H7 (cell line): ENCODE measurements around the gene CRAT. TPM values are rescaled to one million over a fixed set of nuclear protein-coding genes. Genes with fewer than 3 reads are reported as not detected.
A peak's percentile ranks its signal among the peaks of the same experiment; 100 is the strongest.

Experiments used
- DNase-seq: peaks from one replicate; pipeline ENCODE4 v3.0.0; 2012
- H3K27me3 ChIP-seq: 2 replicates; pipeline ENCODE4 v1.6.0; 2011; ENCODE audit warnings: mild to moderate bottlenecking, low read length; ENCODE audit not compliant: control insufficient read depth, insufficient read depth
- H3K36me3 ChIP-seq: replicated peaks from 2 replicates; pipeline ENCODE4 v1.5.1; 2011; ENCODE audit warnings: low read length; ENCODE audit not compliant: control insufficient read depth, insufficient read depth
- H3K4me3 ChIP-seq: 2 replicates; pipeline ENCODE4 v1.5.1; 2011; ENCODE audit warnings: low read depth, mild to moderate bottlenecking, control low read depth, low read length, moderate library complexity; ENCODE audit not compliant: insufficient read depth
- total RNA-seq: library from RNA; depleted of rRNA; stranded (reverse); fragments of >200 nt; shearing (Covaris generic); gene quantifications from 2 replicates; pipeline ENCODE4 v1.2.3, GENCODE V29; 2014

Gene CRAT
- total RNA-seq, 1 experiment from 2014 or later = 13.6 TPM

DNA sequence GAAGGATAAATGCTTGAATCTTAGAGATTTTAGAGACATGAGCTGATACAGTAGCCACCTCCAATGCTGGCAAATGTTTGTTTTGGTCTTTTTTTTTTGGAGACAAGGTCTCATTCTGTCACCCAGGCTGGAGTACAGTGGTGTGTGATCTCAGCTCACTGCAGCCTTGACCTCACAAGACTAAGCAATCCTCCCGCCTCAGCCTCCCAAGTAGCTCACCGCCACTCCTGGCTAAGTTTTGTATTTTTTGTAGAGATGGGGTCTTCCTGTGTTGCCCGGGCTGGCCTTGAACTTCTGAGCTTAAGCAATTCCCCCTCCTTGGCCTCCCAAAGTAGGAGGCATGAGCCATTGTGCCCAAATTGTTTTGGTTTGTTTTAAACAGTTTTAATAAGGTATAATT, 36.5 kb downstream of the CRAT start:
- Histone ChIP-seq H3K4me3 (no peak overlapping the region), H3K27me3 (no peaks in the 10 kb centered on the region), H3K36me3 (no peaks in the 10 kb centered on the region)
- no peak for DNase-seq

DNA sequence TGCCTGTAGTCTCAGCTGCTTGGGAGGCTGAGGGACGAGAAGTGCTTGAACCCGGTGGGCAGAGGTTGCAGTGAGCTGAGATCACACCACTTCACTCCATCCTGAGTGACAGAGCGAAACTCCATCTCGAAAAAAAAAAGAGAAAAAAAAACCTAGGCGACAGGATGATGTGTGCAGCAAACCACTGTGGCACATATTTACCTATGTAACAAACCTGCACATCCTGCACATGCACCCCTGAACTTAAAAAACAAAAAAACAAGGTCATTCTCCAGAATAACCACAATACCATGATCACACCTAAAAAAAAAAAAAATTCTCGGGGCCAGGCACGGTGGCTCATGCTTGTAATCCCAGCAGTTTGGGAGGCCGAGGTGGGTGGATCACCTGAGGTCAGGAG, 37.2 kb downstream of the CRAT start:
- Histone ChIP-seq H3K4me3 (no peak overlapping the region), H3K36me3 (peaks cover 4% of the 10 kb centered on the region), H3K27me3 (no peaks in the 10 kb centered on the region)
- DNase-seq = no peak

DNA sequence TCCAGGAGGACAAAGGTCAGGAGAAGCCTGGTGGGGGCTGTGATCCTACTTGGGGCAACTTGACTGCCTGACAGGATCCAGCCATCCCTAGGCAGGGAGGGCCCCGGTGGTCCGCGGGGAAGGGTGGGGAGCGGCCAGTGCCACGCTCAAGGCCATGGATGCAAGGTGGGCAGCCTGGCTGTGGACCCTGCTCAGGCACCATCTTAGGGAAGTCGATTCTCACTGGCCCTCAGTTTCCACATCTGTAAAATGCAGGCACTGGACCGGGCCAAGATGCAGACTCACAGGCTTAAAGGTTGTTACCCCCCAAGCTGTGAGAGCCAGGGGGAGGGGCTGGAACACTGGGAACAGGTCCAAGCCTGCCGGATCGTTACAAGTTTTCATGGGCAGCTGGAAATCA, 38.4 kb downstream of the CRAT start:
- Histone ChIP-seq H3K4me3 (no peak overlapping the region), H3K27me3 (no peaks in the 10 kb centered on the region), H3K36me3 (peaks cover 9% of the 10 kb centered on the region)
- DNase-seq = peak; percentile 64

DNA sequence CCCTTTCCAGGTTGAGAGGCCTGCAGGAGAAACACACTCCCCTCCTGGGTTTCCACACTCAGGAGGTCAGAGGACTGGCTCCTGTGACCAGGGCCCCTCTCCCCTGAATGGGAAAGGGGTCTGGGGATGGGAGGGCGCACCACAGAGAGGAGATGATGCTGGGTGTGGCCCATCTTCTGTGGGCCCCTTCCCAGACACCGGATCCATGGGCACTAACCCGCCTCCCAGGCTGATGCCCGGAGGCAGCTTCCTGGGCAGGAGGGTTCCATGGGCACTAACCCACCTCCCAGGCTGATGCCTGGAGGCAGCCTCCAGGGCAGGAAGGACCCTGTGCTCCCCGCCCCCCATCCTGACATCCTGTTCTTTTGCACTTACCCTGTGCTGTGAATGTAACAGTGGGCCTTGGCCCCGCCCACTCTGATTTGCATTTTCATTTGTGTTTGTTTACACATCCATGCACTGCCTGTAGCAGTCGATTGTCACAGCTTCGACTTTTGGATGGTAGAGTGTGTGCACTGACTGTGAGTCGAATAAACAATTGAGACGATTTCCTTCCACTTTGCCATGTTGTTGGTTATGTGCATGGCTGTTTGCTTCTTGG, 39.0 kb downstream of the CRAT start:
- no peaks in the 10 kb centered on the region for H3K27me3 ChIP-seq
- no peak overlapping the region for H3K4me3 ChIP-seq
- H3K36me3 ChIP-seq = peaks cover 9% of the 10 kb centered on the region
- peak; percentile 90 for DNase-seq

DNA sequence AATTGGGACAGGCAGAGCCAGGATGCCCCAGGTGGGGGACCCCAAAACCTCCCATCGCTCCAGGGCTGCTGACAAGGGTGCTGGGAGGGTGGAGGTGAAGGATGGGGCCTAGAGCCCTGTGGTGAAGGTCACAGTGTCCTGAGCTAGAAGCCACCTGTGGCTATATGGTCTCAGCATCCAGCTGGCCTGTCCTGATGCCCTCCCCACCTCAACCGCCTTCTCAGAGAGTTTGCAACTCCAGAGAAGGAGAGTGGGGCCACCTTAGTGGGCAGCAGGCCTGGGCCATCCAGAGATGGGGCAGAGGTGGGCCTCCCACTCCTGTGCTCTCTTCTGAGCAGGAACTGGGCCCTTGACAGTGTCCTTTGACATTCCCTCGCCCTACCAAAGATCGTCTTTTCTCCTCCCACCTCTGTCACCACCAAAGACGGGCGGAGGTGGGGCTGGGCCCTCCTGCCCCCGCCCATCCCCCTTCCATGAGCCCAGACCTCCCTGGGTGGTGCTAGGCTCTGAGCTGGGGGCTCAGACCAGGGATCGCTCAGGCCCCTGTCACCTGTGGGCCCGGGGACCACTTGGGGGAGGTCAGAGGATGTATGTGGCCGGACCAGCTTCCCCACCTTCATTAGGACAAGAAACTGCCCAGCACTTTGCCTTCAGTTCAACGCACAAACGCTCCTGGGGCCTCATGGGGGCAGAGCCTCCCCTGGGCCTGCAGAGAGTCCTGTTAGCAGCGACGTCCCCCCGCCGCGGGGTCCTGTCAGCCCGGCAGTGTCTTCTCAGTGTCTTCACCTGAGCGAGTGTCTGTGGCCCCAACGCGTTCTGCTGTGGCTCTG, 39.7 kb downstream of the CRAT start:
- Histone ChIP-seq H3K27me3 (no peaks in the 10 kb centered on the region), H3K4me3 (no peak overlapping the region), H3K36me3 (peaks cover 9% of the 10 kb centered on the region)
- peak; percentile 71 for DNase-seq

DNA sequence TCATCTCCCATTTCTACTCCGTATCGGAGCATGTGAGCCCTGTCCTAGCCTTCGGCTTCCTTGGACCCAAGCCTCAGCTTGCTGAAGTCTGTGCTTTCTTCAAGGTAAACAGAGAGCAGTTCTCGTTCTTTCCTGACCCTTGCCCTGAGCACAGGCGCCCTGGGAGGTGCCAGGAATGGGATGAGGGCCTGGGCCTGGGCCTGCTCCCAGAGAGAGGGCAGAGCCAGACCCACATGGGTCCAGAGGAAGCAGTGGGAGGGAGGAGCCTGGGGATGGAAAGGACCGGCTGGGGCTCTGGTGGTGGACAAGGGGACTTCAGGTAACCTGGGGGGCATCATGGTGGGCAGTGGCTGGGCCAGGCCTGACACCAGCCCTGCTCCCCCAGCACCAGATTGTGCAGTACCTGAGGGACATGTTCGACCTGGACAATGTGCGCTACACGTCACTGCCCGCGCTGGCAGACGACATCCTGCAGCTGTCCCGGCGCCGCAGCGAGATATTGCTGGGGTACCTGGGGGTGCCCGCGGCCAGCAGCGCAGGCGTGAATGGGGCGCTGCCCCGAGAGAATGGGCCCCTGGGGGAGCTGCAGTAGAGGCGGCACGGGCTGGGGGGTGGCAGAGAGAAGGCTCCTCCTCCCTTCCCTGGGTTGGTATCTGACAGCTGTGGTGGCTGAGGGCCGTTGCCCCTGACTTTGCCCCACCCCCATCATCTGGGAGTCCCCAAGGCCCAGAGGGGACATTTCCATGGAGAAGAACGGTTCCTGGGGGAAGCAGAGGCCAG, 40.5 kb downstream of the CRAT start:
- H3K4me3 ChIP-seq = no peak overlapping the region
- peaks cover 9% of the 10 kb centered on the region for H3K36me3 ChIP-seq
- no peak for DNase-seq
- no peaks in the 10 kb centered on the region for H3K27me3 ChIP-seq

DNA sequence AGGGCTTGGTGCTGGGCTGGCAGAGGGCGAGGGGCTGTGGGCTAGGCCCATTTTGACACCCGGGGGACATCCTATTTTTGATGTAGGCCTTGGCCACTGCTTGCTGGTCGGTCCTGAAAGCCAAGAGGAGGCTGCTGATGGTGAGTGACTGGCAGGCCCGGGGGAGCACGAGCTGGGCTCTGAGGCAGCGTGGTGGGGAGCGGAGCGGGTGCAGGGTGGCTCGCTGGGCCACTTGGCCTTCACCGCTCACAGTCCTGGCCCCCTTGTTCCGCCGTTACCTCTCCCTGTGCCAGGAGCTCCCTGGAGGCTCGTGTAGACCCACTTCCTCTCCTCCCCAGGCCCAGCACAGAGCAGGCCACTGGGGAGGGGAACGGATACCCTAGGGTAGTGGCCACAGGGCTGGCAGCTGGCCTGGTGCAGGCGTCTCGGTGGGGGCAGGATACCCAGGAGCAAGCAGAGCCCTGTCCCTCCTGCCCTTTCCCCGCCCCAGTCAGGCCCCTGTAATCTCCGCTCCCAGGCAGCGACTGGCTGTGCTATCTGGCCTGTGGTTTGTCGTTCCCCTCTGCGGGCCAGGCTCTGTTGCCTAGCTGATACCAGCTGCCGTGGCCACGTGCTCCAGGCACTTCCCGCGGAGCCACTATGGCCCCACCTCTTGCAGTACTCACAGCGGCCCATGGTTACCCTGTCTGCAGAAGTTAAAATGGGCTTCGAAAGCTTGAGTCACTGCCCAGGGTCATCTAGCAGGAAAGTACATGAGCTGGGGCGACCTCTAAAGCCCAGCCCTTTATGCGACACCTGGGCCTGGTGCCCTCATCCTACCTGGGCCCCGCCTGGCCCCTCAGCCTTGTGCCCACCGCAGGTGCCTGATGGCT, 41.4 kb downstream of the CRAT start:
- H3K4me3 ChIP-seq = no peak overlapping the region
- H3K27me3 ChIP-seq = no peaks in the 10 kb centered on the region
- DNase-seq = no peak
- H3K36me3 ChIP-seq = peaks cover 11% of the 10 kb centered on the region

DNA sequence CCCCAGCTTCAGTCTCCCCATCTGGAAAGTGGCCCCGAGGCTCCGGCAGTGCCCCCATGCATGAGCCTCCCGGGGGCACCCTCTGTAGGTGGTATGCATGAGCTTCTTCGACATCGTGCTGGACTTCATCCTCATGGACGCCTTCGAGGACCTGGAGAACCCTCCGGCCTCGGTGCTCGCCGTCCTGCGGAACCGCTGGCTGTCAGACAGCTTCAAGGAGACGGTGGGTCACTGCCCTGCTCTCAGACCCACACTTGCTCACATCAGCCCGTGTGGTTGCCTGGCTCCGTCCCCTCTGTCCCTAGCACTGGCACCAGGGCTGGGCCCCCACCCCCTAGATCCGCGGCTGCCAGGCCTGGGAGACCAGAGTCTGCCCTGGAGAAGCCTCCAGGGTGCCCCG, 42.5 kb downstream of the CRAT start:
- H3K27me3 ChIP-seq = no peaks in the 10 kb centered on the region
- H3K36me3 ChIP-seq = peaks cover 14% of the 10 kb centered on the region
- no peak overlapping the region for H3K4me3 ChIP-seq
- DNase-seq = no peak

DNA sequence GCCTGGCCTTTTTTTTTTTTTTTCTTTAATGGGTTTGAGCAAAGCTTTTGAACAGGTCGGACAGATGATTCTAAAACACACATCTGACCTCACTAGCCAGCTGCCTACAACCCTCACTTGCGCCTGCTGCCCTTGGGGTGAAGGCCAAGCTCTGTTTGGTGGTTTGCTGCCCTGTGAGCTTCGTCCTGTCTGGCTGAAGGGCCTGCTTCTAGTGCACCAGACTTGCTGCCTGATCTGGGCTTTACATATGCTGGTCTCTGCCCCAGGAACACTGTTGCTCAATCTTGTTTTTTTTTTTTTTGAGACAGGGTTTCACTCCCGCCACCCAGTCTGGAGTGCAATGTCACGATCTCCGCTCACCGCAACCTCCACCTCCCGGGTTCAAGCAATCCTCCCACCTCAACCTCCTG, 46.1 kb downstream of the CRAT start:
- DNase-seq = no peak
- Histone ChIP-seq H3K27me3 (no peaks in the 10 kb centered on the region), H3K4me3 (no peak overlapping the region), H3K36me3 (peaks cover 19% of the 10 kb centered on the region)

DNA sequence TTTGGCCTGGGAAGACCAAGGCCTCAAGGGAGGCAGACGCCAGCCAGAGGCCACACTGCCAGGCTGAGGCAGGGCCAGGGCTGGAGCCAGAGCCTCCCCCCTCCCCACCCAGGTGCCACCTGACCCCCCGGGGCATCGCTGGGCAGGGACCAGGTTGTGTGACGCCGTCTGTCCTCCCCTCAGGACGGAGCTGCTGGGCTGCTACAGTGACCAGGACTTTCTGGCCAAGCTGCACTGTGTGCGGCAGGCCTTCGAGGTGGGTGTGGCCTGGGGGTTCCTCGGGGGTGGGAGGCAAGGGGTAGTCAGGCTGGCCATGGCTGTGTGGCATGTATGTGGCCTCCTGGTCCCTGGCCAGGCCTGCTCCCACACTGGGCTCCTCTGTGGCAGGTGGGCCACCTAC, 47.5 kb downstream of the CRAT start:
- peaks cover 17% of the 10 kb centered on the region for H3K36me3 ChIP-seq
- DNase-seq = no peak
- H3K4me3 ChIP-seq = no peak overlapping the region
- no peaks in the 10 kb centered on the region for H3K27me3 ChIP-seq

DNA sequence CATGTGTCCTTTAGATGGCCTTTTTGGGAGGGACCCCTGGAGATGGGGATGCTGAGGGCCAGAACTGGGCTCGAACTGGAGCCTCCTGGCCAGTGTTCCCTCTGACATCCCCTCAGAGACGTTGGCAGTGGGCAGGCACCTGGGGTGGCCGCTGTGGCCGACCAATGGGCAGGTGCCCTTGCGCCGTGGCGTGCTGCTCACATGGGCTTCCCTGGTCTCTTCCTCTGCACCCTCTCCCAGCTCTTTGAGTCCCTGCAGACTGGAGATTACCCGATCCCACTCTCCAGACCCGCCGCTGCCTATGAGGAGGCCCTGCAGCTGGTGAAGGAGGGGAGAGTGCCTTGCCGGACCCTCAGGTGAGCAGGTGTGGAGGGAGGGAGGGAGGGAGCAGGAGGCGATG, 49.6 kb downstream of the CRAT start:
- DNase-seq = no peak
- Histone ChIP-seq H3K27me3 (no peaks in the 10 kb centered on the region), H3K4me3 (no peak overlapping the region), H3K36me3 (peaks cover 13% of the 10 kb centered on the region)

DNA sequence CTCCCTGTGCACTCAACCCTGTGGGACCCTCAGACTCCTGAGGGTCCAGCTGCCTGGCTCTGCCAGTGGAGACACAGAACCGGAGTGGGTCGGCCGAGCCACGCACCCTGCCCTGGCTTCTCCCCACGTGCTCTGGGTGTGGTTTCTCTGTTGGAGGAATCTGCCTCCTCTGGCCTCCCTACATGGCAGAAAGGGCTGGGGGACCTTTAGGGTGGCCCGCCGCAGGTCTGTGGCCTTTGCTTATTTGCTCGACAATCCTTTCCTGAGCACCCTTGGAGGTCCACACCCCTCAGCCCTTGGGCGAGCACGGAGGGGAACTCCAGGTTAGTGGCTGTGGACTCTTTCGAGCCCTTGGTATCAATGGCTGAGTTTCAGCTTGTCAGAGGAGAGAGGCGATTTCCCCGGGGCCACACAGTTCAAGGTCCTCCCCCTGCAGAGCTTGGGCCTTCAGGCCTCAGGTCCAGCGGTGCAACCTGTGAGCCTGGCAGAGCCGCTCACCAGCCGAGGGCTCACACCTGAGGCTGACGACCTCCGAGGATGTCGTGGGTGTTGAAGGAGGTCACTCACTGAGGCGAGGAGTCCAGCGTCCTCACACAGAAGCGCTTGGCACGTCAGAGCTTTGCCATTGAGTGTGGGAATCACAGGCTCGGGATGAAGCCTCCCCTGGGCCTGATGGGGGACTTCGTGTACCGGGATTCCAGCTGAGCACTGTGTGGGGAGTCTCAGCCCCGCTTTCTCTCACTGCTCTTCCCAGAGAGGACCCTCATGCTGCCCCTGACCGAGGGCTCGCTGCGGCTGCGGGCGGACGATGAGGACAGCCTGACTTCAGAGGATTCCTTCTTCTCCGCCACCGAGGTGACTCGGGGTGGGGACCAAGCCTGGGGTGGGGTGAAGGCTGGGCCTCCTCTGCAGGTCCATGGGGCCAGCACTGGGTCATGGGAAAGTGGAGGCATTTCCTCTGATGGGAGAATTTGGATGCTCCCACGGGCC, 50.5 kb downstream of the CRAT start:
- Histone ChIP-seq H3K4me3 (no peak overlapping the region), H3K36me3 (peaks cover 13% of the 10 kb centered on the region), H3K27me3 (no peaks in the 10 kb centered on the region)
- no peak for DNase-seq

DNA sequence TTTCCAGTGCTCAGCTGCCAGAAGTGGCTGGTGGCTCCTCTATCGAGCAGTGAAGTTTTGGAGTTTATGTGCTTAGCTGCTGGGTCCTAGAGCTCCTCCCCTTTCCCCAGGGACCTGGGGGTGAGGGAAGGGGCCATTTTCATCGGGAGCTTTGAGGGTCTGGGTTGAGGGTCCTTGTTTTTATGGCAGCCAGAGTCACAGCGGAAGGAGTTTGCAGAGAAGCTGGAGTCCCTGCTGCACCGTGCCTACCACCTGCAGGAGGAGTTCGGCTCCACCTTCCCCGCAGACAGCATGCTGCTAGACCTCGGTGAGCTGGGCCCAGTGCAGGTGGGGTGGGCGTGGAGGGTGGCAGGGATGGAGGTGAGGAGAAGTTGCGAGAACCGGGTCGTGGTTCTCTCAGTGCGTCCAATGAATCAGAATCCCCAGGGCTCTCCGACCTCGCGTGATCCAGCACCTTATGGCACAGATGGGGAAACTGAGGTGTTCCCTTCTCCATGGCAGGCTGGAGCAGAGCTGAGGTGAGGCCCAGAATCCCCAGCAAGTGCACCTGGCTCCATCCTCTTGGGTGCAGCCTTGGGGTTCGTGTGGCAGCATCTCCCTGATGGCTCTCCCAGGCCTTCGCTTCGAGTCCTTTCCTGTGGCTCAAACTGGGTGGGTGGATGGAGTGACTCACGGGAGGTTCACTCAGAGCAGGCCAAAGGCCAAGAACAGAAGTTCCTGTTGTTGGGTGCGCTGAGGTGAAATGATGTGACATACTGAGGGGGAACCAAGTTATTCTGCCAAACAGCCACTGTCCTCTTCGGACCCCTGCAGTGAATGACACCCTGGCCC, 51.4 kb downstream of the CRAT start:
- no peaks in the 10 kb centered on the region for H3K27me3 ChIP-seq
- H3K36me3 ChIP-seq = peaks cover 11% of the 10 kb centered on the region
- DNase-seq = no peak
- H3K4me3 ChIP-seq = no peak overlapping the region
